PC-9 (cell line): Measurements from ENCODE around the gene IQCM.

Source experiments
- EZH2 ChIP-seq: fragments of 200-600 bp; sonication (generic); IDR thresholded peaks from 2 replicates; pipeline ENCODE4 v1.8.0; 2017; ENCODE audit warnings: antibody characterized with exemption, low read depth
- TF ChIP-seq, protein P1 (sequence below): fragments of 200-600 bp; sonication (generic); conservative IDR thresholded peaks from 2 replicates; pipeline ENCODE4 v1.6.1; 2017; ENCODE audit warnings: mixed run types, antibody characterized with exemption, mild to moderate bottlenecking, moderate library complexity

DNA sequence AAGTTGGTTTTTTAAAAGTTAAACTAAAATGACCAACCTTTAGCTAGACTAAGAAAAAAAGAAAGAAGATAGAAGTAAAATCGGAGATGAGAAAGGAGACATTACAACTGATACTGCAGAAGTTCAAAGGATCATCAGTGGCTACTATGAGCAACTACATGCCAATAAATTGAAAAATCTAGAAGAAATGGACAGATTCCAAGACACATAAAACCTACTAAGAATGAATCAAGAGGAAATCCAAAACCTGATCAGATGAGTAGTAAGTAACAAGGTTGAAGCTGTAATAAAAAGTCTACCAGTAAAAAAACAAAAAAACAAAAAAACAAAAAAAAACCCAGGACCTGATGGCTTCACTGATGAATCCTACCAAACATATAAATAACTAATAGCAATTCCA, 16.1 kb downstream of the IQCM start:
- TF ChIP-seq, protein P1, sequence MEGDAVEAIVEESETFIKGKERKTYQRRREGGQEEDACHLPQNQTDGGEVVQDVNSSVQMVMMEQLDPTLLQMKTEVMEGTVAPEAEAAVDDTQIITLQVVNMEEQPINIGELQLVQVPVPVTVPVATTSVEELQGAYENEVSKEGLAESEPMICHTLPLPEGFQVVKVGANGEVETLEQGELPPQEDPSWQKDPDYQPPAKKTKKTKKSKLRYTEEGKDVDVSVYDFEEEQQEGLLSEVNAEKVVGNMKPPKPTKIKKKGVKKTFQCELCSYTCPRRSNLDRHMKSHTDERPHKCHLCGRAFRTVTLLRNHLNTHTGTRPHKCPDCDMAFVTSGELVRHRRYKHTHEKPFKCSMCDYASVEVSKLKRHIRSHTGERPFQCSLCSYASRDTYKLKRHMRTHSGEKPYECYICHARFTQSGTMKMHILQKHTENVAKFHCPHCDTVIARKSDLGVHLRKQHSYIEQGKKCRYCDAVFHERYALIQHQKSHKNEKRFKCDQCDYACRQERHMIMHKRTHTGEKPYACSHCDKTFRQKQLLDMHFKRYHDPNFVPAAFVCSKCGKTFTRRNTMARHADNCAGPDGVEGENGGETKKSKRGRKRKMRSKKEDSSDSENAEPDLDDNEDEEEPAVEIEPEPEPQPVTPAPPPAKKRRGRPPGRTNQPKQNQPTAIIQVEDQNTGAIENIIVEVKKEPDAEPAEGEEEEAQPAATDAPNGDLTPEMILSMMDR: no peak
- no peak for TF ChIP-seq EZH2
